A549 (cell line): ENCODE measurements around the gene ITGA7.

Experiments
- JUNB ChIP-seq: fragments of >200 bp; sonication (Bioruptor Twin); formaldehyde crosslinking; IDR thresholded peaks from 2 replicates; pipeline ENCODE4 v1.6.1; 2016
- MAZ ChIP-seq: fragments of 150-350 bp; IDR thresholded peaks from 2 replicates; pipeline ENCODE4 v1.6.1; 2014; ENCODE audit warnings: antibody characterized with exemption, low read depth, low read length, borderline replicate concordance
- TF ChIP-seq, protein P1 (sequence below): fragments of >200 bp; sonication (Bioruptor Twin); formaldehyde crosslinking; IDR thresholded peaks from 3 replicates; pipeline ENCODE4 v1.5.1; 2016

DNA sequence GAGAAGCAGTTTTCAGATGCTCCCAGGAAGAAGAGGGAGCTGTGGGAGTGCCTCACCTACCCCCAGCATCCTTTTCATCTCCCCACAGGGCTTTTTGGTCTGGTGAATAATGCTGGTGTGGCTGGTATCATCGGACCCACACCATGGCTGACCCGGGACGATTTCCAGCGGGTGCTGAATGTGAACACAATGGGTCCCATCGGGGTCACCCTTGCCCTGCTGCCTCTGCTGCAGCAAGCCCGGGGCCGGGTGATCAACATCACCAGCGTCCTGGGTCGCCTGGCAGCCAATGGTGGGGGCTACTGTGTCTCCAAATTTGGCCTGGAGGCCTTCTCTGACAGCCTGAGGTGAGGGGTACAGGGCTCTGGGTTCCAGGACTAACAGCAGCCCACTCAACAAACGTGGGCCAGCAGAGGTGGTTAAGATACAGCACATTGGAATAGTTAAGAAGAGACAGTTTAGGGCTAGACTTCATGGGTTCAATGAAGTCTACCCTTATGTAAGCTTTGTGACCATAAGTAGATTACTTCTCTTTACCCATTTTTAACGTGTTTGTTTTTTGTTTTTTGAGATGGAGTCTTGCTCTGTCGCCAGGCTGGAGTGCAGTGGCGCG is 14.0 kb upstream of the ITGA7 start:
- no peak for TF ChIP-seq JUNB
- TF ChIP-seq, protein P1, sequence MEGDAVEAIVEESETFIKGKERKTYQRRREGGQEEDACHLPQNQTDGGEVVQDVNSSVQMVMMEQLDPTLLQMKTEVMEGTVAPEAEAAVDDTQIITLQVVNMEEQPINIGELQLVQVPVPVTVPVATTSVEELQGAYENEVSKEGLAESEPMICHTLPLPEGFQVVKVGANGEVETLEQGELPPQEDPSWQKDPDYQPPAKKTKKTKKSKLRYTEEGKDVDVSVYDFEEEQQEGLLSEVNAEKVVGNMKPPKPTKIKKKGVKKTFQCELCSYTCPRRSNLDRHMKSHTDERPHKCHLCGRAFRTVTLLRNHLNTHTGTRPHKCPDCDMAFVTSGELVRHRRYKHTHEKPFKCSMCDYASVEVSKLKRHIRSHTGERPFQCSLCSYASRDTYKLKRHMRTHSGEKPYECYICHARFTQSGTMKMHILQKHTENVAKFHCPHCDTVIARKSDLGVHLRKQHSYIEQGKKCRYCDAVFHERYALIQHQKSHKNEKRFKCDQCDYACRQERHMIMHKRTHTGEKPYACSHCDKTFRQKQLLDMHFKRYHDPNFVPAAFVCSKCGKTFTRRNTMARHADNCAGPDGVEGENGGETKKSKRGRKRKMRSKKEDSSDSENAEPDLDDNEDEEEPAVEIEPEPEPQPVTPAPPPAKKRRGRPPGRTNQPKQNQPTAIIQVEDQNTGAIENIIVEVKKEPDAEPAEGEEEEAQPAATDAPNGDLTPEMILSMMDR = no peak
- no peak for TF ChIP-seq MAZ
